HepG2 (cell line): ENCODE measurements around the gene CAPN8. TPM values are rescaled to one million over a fixed set of nuclear protein-coding genes. Genes with fewer than 3 reads are reported as not detected.

Experiments
- AGO1 ChIP-seq: fragments of 200-400 bp; formaldehyde crosslinking; IDR thresholded peaks from 2 replicates; pipeline ENCODE4 v1.6.1; 2017; ENCODE audit warnings: mild to moderate bottlenecking, low read depth, low read length, moderate library complexity; ENCODE audit not compliant: poor library complexity, severe bottlenecking
- ARNT ChIP-seq: fragments of 450-650 bp; IDR thresholded peaks from 2 replicates; pipeline ENCODE4 v1.6.1; 2017
- ATF7 ChIP-seq, 2 experiments: fragments of 450-650 bp in 1 of 2; sonication (generic) in 1 of 2; formaldehyde crosslinking in 1 of 2; IDR thresholded peaks; 2 replicates each; pipeline versions ENCODE4 v1.4.0 to v1.6.1; 2016 to 2020; ENCODE audit warnings: antibody characterized with exemption in 1 of 2, mild to moderate bottlenecking in 1 of 2, missing genetic modification reagents in 1 of 2
- CEBPB ChIP-seq: IDR thresholded peaks from 2 replicates; pipeline ENCODE4 v1.6.1; 2011; ENCODE audit warnings: low read depth, low read length, improper control_type of control experiment, borderline replicate concordance
- DZIP1 ChIP-seq: sonication (generic); formaldehyde crosslinking; IDR thresholded peaks from 2 replicates; pipeline ENCODE4 v1.5.0; 2020; ENCODE audit warnings: mild to moderate bottlenecking, missing genetic modification reagents
- GABPA ChIP-seq, 2 experiments: IDR thresholded peaks; 2 replicates each; pipeline ENCODE4 v1.6.1; 2011 to 2016; ENCODE audit warnings: low read depth in 2 of 2, low read length in 1 of 2, missing biosample characterization in 1 of 2, missing genetic modification characterization in 1 of 2
- HMGXB4 ChIP-seq, 2 experiments: sonication (generic) in 1 of 2; formaldehyde crosslinking in 1 of 2; IDR thresholded peaks; 2 replicates each; pipeline versions ENCODE4 v1.4.0 to v1.6.1; 2018 to 2020; ENCODE audit warnings: missing genetic modification reagents in 2 of 2, borderline replicate concordance in 1 of 2, low read depth in 1 of 2, mild to moderate bottlenecking in 1 of 2, missing biosample characterization in 1 of 2
- PRMT3 ChIP-seq: sonication (generic); formaldehyde crosslinking; IDR thresholded peaks from 2 replicates; pipeline ENCODE4 v1.8.1; 2022; ENCODE audit warnings: low read depth, mild to moderate bottlenecking, moderate library complexity, missing genetic modification reagents, borderline replicate concordance
- RFX1 ChIP-seq: fragments of 450-650 bp; IDR thresholded peaks from 2 replicates; pipeline ENCODE4 v1.6.1; 2017
- SIX1 ChIP-seq: sonication (generic); formaldehyde crosslinking; IDR thresholded peaks from 2 replicates; pipeline ENCODE4 v1.4.0; 2020; ENCODE audit warnings: missing genetic modification reagents, borderline replicate concordance
- SMYD3 ChIP-seq: sonication (generic); formaldehyde crosslinking; IDR thresholded peaks from 2 replicates; pipeline ENCODE4 v1.8.1; 2023; ENCODE audit warnings: mild to moderate bottlenecking, missing genetic modification reagents
- SOX13 ChIP-seq, 3 experiments: fragments of 450-650 bp in 1 of 3; sonication (generic) in 1 of 3; formaldehyde crosslinking in 1 of 3; IDR thresholded peaks in 2 of 3; conservative IDR thresholded peaks in 1 of 3; 2 replicates each; pipeline versions ENCODE4 v1.5.0 to v1.6.1; 2016 to 2020; ENCODE audit warnings: antibody characterized with exemption in 1 of 3, mild to moderate bottlenecking in 1 of 3, missing compliant biosample characterization in 1 of 3, missing genetic modification reagents in 1 of 3, moderate library complexity in 1 of 3
- TCF7L2 ChIP-seq: IDR thresholded peaks from 2 replicates; pipeline ENCODE4 v1.6.1; 2011; ENCODE audit warnings: mild to moderate bottlenecking, low read depth, low read length, moderate library complexity
- YY1 ChIP-seq: IDR thresholded peaks from 2 replicates; pipeline ENCODE4 v1.6.1; 2011; ENCODE audit warnings: low read length, low read depth, moderate library complexity, mild to moderate bottlenecking; ENCODE audit not compliant: insufficient read depth, insufficient replicate concordance
- ZNF251 ChIP-seq: sonication (generic); formaldehyde crosslinking; IDR thresholded peaks from 2 replicates; pipeline ENCODE4 v1.9.0; 2021; ENCODE audit warnings: mild to moderate bottlenecking, missing genetic modification reagents
- ZNF501 ChIP-seq: sonication (generic); formaldehyde crosslinking; IDR thresholded peaks from 2 replicates; pipeline ENCODE4 v1.5.1; 2020; ENCODE audit warnings: mild to moderate bottlenecking, moderate library complexity, missing genetic modification reagents
- ZSCAN12 ChIP-seq: sonication (generic); formaldehyde crosslinking; IDR thresholded peaks from 2 replicates; pipeline ENCODE4 v1.9.0; 2021; ENCODE audit warnings: mild to moderate bottlenecking, missing genetic modification reagents
- polyA plus RNA-seq, 8 experiments: library from polyadenylated mRNA; depleted of rRNA in 3 of 8; stranded (reverse) in 7 of 8; unstranded in 1 of 8; fragments of >200 nt; fragmentation: Illumina TruSeq in 4 of 8; extraction: Trizol in 4 of 8; gene quantifications; 2 replicates each; pipeline versions ENCODE4 v1.2.1 to v1.2.3, GENCODE V29; 2011 to 2016; ENCODE audit warnings: low read depth in 4 of 8, missing spikeins in 1 of 8, mixed read lengths in 1 of 8; ENCODE audit not compliant: insufficient read depth in 1 of 8
- total RNA-seq, 5 experiments: library from RNA; depleted of rRNA; stranded (reverse); fragments of >200 nt; fragmentation: Illumina TruSeq; extraction: Trizol; gene quantifications; 2 replicates each; pipeline ENCODE4 v1.2.3, GENCODE V29; 2016; ENCODE audit warnings: low read depth in 1 of 5
- TF ChIP-seq, protein P1 (sequence below): IDR thresholded peaks from 2 replicates; pipeline ENCODE4 v1.6.1; 2016; ENCODE audit warnings: low read depth, borderline replicate concordance
- TF ChIP-seq, protein P2 (sequence below): sonication (generic); formaldehyde crosslinking; IDR thresholded peaks from 2 replicates; pipeline ENCODE4 v1.5.0; 2020; ENCODE audit warnings: mild to moderate bottlenecking, missing genetic modification reagents
- TF ChIP-seq, protein P3 (sequence below): IDR thresholded peaks from 2 replicates; pipeline ENCODE4 v1.6.1; 2016; ENCODE audit warnings: missing biosample characterization, missing genetic modification reagents, low read depth

Gene CAPN8
- total and polyA plus RNA-seq, 2 of the 13 experiments (the other 11 are each of a cell fraction or from before 2014, with no cell fraction given) = 0.20 to 0.25 TPM

DNA sequence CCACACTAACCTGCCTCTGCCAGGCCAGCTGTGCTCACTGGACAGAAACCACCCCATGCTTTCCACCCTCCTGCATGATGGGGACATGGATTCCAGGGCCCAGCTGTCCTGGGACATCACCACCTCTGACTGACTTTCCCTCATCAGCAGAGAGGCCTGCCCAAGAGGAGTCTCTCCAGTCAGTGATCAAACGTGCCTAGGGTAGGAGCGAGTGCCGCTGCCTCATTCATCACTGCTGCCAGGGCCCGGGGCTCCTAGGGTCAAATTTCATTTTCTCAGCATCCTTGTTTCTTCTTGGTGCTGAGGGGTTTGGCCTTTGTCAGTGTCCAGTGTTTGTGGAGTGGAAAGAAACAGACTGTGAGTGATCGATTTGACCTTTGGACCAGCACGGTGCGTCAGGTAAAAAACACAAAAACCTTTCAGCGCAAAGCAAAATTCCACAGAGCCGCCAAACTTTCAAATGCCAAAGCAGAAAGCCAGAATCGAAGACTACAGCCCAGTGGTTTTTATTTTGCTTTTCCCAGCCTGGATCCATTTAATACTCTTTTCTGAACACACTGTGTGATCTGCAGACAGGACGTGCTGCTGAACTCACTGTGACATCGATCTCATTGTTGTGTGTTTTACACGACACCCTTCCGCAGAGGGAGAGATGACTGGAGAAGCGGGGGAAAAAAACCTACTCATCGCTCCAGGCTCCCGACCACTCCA, 43.2 kb downstream of the CAPN8 start (continued):
- TF ChIP-seq AGO1 = no peak
- TF ChIP-seq ARNT = no peak
- TF ChIP-seq CEBPB = no peak
- no peak for TF ChIP-seq PRMT3 (CRISPR knock-in tag)
- TF ChIP-seq SMYD3 = no peak
- TF ChIP-seq, protein P1, sequence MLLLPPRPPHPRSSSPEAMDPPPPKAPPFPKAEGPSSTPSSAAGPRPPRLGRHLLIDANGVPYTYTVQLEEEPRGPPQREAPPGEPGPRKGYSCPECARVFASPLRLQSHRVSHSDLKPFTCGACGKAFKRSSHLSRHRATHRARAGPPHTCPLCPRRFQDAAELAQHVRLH (CRISPR knock-in tag) = no peak
- TF ChIP-seq TCF7L2 = no peak
- TF ChIP-seq YY1 = no peak
- TF ChIP-seq, protein P2, sequence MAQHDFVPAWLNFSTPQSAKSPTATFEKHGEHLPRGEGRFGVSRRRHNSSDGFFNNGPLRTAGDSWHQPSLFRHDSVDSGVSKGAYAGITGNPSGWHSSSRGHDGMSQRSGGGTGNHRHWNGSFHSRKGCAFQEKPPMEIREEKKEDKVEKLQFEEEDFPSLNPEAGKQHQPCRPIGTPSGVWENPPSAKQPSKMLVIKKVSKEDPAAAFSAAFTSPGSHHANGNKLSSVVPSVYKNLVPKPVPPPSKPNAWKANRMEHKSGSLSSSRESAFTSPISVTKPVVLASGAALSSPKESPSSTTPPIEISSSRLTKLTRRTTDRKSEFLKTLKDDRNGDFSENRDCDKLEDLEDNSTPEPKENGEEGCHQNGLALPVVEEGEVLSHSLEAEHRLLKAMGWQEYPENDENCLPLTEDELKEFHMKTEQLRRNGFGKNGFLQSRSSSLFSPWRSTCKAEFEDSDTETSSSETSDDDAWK (CRISPR knock-in tag) = no peak
- no peak for TF ChIP-seq SOX13 (IDR thresholded peaks at IDR 0.05)
- TF ChIP-seq SOX13 (CRISPR knock-in tag; conservative IDR thresholded peaks at IDR 0.05 in 1 of 2, IDR thresholded peaks at IDR 0.05 in 1 of 2) = peak in 1 of 2 experiments; percentile 69; a peak in 2 of 4 replicates
- TF ChIP-seq ZNF501 (CRISPR knock-in tag) = peak; percentile 74
- TF ChIP-seq ATF7 (IDR thresholded peaks at IDR 0.05) = no peak
- TF ChIP-seq ATF7 (CRISPR knock-in tag; IDR thresholded peaks at IDR 0.05) = no peak
- TF ChIP-seq ZSCAN12 (CRISPR knock-in tag) = 0 out of 2 replicates have a peak, but pooled peaks have one; percentile 48
- TF ChIP-seq, protein P3, sequence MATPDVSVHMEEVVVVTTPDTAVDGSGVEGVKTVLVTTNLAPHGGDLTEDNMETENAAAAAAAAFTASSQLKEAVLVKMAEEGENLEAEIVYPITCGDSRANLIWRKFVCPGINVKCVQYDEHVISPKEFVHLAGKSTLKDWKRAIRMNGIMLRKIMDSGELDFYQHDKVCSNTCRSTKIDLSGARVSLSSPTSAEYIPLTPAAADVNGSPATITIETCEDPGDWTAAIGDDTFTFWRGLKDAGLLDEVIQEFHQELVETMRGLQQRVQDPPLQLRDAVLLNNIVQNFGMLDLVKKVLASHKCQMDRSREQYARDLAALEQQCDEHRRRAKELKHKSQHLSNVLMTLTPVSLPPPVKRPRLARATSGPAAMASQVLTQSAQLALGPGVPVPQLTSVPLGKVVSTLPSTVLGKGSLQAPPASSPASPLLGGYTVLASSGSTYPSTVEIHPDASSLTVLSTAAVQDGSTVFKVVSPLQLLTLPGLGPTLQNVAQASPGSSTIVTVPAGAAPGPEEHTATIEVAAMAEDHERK (CRISPR knock-in tag) = no peak
- no peak for TF ChIP-seq ZNF251 (CRISPR knock-in tag)
- TF ChIP-seq SIX1 (CRISPR knock-in tag) = peak; percentile 92
- TF ChIP-seq DZIP1 (CRISPR knock-in tag) = no peak
- no peak for TF ChIP-seq HMGXB4 (CRISPR knock-in tag; IDR thresholded peaks at IDR 0.05; ENCODE audit: borderline replicate concordance in 1 of 2, low read depth in 1 of 2)
- TF ChIP-seq RFX1 = no peak
- no peak for TF ChIP-seq GABPA (IDR thresholded peaks at IDR 0.05; ENCODE audit: low read depth, low read length)
- 0 out of 2 replicates have a peak, but pooled peaks have one; percentile 20 for TF ChIP-seq GABPA (CRISPR knock-in tag; IDR thresholded peaks at IDR 0.05; ENCODE audit: low read depth)
